A549 (cell line): ENCODE measurements around the gene CINP.

Experiments
- CTCF ChIP-seq: fragments of >200 bp; sonication (Bioruptor Twin); formaldehyde crosslinking; IDR thresholded peaks from 3 replicates; pipeline ENCODE4 v1.5.1; 2016
- NPAS2 ChIP-seq: fragments of 250-450 bp; sonication (Bioruptor Pico); IDR thresholded peaks from 2 replicates; pipeline ENCODE4 v1.8.0; 2022; ENCODE audit warnings: mild to moderate bottlenecking, moderate library complexity, borderline replicate concordance
- SMC3 ChIP-seq: fragments of >200 bp; sonication (Bioruptor Twin); formaldehyde crosslinking; IDR thresholded peaks from 3 replicates; pipeline ENCODE4 v1.6.1; 2018; ENCODE audit warnings: inconsistent platforms
- TP53 ChIP-seq: fragments of 250-450 bp; sonication (Bioruptor Pico); IDR thresholded peaks from 2 replicates; pipeline ENCODE4 v1.5.0; 2021; ENCODE audit warnings: mild to moderate bottlenecking, moderate library complexity

GRCh38 chr14:102348376-102348775, 14.3 kb downstream of the CINP start:
- no peak for TF ChIP-seq NPAS2 (CRISPR knock-in tag)
- no peak for TF ChIP-seq CTCF
- TF ChIP-seq SMC3, result no peak
- no peak for TF ChIP-seq TP53 (CRISPR knock-in tag)
